GM13977 (cell line): ENCODE data around the gene STXBP2.

Experiments used
- DNase-seq: peaks from one replicate; pipeline ENCODE4 v3.0.0; 2012; ENCODE audit warnings: low spot score
- in situ Hi-C: fragments of 300-500 bp; cut with MboI; formaldehyde crosslinking; loops from one replicate; pipeline ENCODE4 v1.12.0; 2022; ENCODE audit warnings: low sequenced_read_pairs, low pct_unique_long_range_greater_than_20kb, mixed read lengths, inconsistent platforms; ENCODE audit not compliant: unreplicated experiment
- TF ChIP-seq, protein P1 (sequence below): IDR thresholded peaks from 2 replicates; pipeline ENCODE4 v1.5.1; 2012; ENCODE audit warnings: mild to moderate bottlenecking, control low read depth; ENCODE audit not compliant: insufficient read depth; ENCODE audit errors: extremely low read depth, missing control alignments

Gene STXBP2

DNA sequence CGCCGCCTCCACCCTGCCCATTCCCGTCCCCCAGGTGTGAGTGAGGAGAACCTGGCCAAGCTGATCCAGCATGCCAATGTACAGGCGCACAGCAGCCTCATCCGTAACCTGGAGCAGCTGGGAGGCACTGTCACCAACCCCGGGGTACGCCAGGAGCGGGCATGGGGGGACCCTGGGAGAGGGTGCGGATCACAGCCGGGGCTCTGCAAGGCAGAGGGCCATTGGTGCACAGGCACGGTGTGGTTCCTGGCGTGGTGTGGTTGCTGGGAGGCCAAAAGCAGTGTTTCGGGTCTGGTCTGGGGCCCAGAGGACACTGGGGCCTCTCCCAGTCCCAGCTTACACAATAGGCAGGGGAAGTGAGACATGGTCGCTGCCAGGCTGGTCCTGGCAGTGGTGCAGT is 8.3 kb downstream of the STXBP2 start:
- DNase-seq: no peak
- in situ Hi-C loops: no loop called here
- TF ChIP-seq, protein P1, sequence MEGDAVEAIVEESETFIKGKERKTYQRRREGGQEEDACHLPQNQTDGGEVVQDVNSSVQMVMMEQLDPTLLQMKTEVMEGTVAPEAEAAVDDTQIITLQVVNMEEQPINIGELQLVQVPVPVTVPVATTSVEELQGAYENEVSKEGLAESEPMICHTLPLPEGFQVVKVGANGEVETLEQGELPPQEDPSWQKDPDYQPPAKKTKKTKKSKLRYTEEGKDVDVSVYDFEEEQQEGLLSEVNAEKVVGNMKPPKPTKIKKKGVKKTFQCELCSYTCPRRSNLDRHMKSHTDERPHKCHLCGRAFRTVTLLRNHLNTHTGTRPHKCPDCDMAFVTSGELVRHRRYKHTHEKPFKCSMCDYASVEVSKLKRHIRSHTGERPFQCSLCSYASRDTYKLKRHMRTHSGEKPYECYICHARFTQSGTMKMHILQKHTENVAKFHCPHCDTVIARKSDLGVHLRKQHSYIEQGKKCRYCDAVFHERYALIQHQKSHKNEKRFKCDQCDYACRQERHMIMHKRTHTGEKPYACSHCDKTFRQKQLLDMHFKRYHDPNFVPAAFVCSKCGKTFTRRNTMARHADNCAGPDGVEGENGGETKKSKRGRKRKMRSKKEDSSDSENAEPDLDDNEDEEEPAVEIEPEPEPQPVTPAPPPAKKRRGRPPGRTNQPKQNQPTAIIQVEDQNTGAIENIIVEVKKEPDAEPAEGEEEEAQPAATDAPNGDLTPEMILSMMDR: no peak

DNA sequence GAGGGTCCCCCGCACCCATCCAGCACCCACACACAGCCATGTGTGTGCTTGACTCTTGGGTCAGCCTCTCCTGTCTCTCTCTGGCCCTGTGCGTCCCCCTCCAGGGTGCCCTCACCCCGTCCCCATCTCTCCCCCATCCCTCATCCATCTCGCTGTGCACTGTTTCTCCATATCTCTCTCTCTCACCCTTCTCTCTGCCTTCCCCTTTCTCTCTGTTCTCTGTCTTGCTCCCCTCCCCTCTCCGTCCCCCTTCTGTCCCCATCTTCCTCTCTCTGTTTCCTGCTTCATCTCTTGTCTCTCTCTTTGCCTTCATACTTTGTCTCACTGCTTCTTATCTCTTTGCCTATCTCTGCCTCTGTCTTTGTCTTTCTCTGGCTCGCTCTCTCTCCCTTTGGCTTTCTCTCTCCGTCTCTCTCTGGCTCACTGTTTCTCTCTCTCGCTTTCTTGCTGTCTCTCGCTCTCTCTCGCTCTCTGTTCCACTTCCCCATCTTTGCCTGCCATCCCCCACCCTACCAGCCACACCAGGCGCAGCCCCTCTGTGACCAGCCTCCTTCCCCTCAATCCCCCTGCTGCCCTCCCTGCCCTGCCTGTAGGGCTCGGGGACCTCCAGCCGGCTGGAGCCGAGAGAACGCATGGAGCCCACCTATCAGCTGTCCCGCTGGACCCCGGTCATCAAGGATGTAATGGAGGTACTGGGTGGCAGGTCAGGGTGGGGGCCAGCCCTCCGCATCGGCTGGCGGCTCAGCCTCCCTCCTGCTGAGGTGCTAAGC is 8.9 kb downstream of the STXBP2 start:
- in situ Hi-C loops: no loop called here
- TF ChIP-seq, protein P1: no peak
- DNase-seq: no peak

DNA sequence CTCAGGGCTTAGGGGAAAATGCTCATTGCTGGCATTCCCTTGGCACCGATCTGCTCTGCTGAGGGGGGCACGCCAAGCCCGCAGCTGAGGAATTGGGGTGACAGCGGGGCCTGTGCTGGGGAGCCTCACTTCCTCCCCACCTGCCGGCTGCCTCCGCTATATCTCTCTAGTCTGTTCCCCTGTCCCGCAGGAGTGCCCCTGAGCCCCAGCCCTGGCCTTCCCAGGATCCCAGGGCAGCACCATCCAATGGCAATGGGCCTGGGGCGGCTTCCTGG is 9.5 kb downstream of the STXBP2 start:
- TF ChIP-seq, protein P1: no peak
- in situ Hi-C loops: no loop called here
- no peak for DNase-seq

DNA sequence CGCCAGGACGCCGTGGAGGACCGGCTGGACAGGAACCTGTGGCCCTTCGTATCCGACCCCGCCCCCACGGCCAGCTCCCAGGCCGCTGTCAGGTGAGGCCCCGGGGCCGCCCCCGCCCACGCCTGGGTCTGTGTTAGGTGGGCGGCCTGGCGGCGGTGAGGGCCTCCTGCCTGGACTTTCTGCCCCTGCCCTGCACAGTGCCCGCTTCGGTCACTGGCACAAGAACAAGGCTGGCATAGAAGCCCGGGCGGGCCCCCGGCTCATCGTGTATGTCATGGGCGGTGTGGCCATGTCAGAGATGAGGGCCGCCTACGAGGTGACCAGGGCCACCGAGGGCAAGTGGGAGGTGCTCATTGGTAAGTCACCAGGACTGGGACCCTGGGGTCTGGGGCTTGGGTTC is 10.2 kb downstream of the STXBP2 start:
- TF ChIP-seq, protein P1: no peak
- no peak for DNase-seq
- in situ Hi-C loops: no loop called here

DNA sequence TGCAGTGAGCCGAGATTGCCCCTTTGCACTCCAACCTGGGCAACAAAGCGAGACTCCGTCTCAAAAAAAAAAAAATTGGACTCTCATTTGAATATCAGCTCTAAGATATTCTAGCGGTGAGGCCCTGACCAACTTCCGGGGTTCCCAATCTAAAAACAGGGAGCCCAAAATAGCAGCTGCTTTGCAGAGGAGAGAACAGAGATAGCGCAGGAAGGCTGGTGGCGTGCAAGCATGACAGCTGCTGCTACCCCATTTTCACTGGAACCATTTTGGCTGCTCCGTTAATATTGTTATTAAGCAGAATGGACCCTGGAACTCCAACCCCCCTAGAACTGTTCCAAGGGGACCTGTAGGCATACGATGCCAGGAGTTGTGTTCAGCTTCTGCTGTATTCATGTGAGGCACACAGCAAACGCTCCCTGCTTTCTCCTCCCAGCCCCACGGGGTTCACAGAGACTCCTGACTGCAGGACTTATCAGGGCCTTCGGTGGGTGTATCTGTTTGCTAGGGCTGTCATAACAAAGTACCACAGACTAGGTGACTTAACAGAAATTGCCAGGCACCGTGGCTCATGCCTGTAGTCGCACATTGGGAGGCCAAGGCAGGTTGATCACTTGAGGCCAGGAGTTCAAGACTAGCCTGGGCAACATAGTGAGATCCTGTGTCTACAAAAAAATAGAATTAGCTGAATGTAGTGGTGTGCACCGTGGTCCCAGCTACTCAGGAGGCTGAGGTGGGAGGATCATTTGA is 11.5 kb downstream of the STXBP2 start:
- no peak for DNase-seq

DNA sequence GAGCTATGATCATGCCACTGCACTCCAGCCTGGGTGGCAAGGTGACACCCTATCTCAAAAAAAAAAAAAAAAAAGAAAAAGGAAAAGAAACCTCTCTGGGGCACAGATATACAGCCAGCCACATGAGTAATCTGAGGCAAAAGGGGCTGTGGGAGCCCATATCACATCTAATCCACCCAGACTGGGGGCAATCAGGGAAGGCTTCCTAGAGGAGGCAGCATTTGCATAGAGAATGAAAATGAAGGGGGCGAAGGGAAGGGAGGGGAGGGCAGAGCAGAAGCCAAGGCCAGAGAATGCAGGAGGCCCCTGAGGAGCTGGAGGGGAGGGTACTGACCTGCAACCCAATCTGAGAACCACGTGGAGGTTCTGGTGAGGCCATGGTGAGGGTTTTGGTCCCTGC is 13.2 kb downstream of the STXBP2 start:
- in situ Hi-C loops: no loop called here
- TF ChIP-seq, protein P1: no peak
- DNase-seq: no peak

More for the DNA sequence above, 11.5 kb downstream of the STXBP2 start:
- TF ChIP-seq, protein P1: no peak
- in situ Hi-C loops: no loop called here
